Limb (tissue), 2 donors: ENCODE measurements around the gene POLR3B.
A peak's percentile ranks its signal among the peaks of the same experiment; 100 is the strongest.
"Not testable (repeated sequence)": the region's sequence is repeated elsewhere in the genome, so short reads cannot be mapped to it uniquely, and the experiment has no call there.

Experiments used
- DNase-seq, 2 donors: peaks; one replicate each; pipeline ENCODE4 v3.0.0-alpha.2; 2016; ENCODE audit errors: extremely low spot score in 2 of 2

Gene POLR3B

DNA sequence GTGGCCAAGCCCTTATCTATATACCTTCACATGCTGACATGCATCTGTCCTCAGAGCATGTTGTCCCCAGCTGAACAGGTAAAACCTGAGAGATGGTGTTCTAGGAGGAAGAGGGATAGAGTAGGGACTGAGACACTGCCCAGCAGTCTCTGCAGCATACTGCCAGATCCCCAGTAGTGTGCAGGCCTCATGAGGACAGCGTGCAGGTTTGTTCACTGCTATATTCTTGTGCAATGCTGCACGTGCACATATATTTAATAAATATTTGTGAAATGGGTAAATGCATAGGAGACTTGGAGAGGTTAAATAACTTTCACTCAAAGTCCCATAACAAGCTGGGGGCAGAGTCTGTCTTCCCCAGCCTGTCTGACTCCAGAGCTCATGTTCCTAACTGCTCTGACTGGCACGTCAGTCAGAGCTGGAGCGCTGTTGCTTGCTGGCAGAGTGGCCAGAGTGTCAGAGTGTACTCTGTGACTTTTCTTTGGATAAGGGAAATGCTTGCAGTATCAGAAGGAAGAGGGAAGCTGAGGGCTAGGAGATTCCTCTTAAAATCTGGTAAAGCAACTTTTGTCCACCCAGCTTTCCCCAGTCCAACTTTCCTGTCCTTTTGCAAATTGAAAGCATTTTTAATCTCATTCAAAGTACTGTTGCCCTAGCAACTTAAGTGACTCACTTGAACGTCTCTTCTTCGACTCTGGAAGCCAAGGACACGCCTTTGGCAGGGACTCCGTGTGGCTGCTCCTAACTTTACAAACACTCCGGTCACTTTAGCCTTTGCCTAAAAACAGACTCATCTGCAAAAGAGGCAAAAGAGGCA lies 14.9 kb upstream of the POLR3B start:
- peak in 1 of 2 donors; percentile 13 for DNase-seq

DNA sequence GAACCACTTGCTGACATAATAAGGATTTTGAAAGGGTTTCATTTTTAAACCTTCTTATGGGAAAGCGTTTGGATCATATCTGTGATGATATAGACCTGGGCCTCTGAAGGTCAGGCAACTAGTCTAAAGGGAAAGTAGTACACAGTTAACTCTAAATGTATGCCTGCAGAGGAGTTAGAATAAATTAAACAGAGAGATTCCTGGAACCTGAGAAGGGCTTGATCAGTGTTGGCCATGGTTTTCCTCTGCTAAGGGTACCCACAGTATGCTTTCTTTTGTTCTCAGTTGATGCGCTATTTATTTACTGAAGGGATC lies 14.4 kb upstream of the POLR3B start:
- peak in 1 of 2 donors; percentile 2 for DNase-seq

DNA sequence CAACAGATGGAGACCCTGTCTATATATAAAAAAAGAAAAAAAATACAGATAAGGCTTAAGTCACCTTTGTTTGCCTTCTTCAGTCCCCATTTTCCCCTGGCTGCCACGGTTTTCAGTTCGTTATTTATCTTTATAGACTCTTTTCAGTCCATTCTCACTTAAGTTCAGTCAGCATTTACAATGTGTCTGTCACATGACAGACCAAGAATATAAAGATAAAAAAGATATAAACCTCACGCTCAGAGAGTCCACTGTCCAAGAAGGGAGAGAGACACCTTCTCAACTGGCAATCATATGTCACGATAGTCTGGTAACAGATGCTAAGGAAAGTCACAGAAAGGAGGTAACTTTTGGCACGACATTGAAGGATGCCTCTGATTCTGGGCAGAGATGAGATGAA lies 13.4 kb upstream of the POLR3B start:
- no peak for DNase-seq

DNA sequence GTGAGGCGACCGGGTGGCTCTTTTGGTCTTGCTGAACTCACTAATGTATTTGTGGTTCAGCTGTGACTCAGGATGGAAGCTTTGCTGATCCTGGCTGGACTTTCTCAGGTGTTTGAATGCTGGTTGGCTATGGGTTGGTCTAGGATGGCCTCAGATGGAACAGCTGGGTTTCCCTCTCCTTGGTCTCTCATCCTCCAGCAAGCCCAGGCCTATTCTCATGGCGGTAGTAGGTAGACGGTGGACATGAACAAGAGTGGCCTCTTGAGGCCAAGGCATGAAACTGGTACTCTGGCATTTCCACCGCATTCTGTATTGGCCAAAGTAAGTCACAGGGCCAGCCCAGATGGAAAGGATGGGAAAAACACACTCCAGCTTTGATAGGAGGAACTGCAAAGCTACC lies 11.8 kb upstream of the POLR3B start:
- no peak for DNase-seq

DNA sequence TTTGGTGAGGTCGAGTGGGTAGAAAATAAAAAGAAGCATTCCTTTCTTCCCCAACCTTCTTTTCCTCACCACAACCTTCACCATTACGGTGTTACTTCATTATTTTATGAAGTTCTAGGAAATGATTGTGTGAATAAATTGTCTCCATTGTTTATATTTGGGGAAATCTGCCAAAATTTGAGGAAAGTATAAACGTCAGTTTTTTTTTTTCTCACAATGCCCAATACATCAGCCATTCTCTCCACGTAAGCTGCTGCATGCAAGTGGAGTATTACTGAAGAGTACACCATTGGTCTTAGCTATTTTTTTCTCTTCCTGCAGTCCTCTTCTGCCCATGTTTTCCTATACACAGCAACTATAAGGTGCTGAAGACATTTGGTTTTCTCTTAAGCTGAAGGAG lies 9.1 kb upstream of the POLR3B start:
- DNase-seq = no peak

DNA sequence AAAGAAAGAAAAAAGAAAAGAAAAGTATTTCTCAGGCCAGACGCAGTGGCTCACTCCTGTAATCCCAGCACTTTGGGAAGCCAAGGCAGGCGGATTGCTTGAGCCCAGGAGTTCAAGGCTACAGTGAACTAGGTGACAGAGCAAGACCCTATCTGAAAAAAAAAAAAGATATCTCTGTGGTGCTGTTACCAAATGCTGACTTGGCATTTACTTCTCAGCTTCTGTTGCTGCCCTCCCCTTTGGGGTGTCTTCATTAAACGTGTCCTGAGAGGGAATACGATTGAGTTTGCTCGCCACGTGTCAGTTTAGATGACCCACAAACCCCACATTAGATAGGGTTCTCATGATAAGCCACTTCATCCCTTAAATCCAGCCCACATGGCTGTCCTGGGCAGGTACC lies 4.4 kb upstream of the POLR3B start:
- no peak for DNase-seq

DNA sequence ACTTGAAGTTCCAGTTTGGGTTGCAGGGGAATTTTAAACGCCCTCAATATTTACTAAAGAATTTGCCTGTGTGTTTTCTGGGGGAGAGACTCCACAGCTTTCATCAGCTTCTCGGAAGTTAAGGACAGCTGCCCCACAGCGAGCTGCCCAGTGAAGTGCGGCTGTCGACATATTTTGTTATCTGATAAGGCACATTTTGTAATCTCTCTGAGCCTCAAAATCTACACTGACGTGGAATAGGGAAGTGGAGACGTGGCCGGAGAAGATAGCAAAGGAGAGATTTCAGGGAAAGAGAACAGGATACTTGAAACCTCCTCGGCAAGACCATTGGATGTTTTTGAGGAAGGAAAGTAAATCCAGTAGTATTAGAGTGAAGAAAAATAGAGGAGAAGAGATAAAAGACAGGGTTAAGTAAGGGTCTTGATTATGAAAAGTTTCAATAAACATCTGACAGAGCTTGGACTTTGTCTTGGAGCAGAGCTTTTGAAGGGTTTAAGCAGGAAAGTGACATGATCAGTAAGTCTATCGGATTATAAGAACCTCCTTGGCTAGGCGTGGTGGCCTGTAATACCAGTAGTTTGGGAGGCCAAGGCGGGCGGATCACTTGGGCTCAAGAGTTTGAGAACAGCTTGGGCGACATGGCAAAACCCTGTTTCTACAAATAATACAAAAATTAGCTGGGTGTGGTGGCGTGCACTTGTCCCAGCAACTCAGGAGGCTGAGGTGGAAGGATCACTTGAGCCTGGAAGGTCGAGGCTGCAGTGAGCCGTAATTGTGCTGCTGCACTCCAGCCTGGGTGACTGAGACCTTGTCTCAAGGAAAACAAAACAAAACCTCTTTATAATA lies 1.1 kb downstream of the POLR3B start:
- peak in 1 of 2 donors; percentile 49 for DNase-seq

DNA sequence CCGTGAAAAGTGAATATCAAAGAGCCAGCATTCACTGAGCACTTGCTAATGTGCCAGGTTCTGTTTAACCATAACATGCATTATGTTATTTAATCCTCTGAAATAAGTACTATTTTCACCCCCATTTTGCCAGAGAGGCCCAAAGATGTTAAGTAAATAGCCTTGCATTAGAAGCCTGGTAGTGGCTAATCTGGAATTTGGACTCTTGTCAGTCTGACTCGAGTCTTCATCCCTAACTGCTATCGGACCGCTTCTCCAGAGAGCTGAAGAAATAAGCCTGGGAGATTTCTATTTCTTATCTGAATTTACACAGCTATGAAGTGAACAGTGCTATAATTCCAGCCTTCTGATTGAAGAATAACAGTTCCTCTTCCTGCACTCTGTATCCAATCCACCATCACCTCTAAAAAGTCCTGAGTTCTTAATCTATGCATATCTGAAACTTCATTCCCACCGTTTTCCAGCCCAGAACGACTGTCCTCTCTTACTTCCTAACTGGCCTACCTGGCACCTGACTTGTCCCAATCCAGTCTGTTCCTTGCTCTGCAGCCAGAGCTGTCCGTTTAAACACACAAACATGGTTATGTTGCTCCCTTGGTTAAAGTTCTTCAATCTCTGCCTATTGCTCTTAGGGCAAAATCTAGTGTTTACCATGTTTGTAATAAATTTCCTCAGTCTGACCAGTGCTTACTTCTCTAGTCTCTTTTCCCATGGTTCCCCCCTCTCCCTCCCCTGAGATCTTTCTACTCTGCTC lies 2.3 kb downstream of the POLR3B start:
- no peak for DNase-seq

DNA sequence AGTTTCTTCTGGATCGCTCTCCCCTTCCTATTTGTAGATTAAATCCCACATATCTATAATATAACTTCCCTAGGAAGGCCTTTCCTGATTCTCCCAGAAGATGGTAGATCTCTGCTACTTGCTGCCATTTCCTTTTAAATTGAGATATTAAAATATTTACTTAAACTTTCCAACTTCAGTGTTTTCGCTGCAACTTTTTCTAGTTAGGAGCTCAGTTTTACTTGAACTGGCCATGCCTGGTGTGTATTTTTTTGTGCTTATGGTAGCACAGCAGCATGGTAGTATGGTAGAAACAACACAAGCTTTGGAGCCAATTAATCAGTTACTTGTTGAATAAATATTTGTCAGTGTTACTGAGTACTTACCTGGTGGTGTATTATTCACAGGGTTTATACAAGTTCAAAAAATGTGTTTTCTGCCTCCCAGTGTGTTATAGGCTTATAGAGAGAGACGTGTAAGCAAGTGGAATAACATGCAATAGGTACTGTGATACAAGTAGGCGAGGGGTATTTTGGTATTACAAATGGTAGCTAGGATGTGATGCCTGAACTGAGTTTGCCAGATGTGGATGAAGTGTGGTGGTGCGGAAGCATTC lies 2.9 kb downstream of the POLR3B start:
- no peak for DNase-seq

DNA sequence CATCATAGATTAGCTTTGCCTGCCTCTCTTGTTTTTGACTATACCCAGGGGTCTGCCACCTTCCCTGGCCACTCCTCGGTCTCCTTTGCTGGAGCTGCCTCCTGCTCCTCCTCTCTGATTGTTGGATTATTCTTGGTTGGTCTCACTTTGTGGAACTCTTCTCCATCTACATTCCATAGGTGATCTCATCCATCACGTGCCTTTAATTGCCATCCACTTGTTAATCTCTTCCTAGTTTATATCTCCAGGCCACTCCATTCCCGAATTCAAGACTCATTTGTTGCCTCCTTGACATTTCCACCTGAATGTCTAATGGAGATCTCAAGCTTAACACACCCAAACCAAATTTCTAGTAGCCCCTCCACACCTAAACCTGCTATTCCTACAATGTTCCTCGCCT lies 5.4 kb downstream of the POLR3B start:
- no peak for DNase-seq

DNA sequence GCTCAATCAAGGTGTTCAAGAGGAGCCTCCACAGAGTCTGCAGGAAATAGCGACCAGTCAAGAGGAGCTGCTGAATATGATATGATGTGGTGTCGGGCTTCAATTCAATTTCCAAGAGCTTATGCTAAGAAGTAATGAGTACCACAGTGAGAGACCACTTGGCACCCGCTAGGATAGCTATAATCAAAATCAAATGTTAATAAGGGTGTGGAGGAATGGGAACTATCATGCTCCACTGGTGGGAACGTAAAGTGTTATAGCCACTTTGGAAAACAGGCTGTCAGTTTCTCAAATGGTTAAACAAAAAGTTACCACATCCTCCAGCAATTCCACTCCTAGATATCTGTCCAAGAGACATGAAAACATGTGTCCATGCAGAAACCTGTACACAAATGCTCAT lies 6.7 kb downstream of the POLR3B start:
- DNase-seq = no peak

DNA sequence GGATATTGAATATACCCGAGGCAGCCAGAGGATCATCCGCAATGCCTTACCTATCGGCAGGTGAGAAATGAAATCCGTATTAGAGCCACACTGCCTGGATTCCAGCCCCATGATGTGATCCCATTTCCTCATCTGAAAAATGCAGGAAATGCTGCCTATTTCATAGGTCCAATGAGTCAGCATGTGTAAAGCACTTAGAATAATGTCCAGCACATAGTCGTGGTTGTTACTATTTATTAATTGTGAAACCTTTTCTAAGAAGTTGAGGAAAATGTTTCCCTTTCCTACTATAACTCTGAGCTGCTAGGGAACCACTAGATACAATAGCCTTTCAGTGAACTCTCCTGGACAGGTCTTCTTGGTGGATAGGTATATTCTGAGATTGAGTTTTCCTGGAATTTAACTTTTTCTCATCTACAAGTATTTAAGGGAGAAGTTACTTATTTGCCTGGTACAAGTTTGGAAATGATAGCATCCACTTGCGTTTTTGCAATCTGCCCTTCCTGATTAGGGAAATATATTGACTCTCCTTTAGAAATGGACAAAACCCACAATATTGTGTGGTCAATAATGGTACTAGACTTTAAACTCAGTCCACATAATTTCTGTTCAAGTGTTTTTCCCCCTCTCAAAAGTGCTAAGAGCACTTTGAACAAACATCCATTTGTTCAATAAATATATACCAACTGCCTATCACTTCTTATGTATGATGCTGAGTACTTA lies 12.2 kb downstream of the POLR3B start:
- DNase-seq = no peak

DNA sequence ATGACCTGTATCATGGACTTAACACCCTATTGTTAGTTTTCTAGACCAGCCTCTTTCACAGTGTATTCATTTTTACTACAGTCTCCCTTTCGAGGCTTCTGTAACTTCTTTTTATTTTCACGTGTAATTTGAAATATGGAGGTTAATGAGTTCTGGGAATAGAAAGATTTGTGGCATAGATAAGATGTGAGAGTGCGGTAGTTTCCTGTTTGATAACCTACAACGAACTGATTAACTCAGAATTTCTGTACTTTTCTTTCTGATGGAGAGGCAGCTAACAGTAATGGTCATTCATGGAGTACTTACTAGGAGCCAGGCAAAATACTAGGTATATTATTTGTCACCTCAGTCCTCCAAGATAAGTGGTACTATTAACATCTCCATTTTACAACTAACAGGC lies 21.2 kb downstream of the POLR3B start:
- DNase-seq = no peak

DNA sequence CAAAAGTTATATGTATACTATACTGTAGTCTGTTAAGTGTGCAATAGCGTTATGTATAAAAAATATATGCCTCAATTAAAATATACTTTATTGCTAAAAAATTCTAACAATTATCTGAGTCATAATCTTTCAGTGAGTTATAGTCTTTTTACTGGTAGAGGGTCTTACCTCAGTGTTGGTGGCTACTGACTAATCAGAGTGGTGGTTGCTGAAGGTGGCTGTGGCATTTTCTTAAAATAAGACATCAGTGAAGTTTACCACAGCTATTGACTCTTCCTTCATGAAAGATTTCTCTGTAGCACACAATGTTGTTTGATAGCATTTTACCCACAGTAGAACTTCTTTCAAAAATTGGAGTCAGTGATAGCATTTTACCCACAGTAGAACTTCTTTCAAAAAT lies 23.4 kb downstream of the POLR3B start:
- DNase-seq = no peak

DNA sequence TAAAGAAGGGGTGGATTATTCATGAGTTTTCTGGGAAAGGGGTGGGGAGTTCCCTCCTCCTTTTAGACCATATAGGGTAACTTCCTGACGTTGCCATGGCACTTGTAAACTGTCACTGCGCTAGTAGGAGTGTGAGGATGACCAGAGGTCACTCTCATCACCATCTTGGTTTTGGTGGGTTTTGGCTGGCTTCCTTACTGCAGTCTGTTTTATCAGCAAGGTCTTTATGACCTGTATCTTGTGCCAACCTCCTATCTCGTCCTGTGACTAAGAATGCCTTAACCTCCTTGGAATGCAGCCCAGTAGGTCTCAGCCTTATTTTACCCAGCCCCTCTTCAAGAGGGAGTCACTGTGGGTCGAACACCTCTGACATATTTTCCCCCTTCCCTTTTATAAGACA lies 24.3 kb downstream of the POLR3B start:
- not testable (repeated sequence) for DNase-seq

DNA sequence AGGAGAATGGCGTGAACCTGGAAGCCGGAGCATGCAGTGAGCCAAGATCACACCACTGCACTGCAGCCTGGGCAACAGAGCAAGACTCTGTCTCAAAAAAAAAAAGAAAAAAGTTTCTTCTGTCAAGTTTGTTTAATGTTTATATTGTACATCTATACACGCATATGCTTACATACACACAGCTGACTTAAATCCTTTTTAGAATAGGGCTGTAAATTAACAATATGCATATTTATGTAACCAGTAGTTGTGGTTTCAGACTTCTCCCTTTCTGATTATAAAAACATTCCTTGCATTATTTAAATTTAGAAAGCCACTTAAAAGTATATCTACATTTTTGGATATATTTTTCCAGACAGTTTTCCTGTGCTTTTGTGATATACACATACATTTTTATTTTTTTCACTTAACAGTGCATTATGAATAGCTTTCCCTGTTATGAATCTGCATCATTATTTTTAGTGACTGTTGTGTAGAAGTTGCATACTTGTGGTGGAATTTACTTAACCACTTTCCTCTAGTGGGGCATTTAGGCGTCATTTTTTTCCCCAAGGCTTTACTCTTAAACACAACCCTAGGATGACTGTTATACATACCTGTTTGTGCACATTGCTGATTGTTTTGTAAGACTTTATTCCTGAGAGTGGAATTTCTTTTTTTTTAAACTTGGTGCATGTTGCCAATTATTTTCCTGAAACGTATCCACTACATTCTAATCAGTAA lies 29.4 kb downstream of the POLR3B start:
- no peak for DNase-seq

DNA sequence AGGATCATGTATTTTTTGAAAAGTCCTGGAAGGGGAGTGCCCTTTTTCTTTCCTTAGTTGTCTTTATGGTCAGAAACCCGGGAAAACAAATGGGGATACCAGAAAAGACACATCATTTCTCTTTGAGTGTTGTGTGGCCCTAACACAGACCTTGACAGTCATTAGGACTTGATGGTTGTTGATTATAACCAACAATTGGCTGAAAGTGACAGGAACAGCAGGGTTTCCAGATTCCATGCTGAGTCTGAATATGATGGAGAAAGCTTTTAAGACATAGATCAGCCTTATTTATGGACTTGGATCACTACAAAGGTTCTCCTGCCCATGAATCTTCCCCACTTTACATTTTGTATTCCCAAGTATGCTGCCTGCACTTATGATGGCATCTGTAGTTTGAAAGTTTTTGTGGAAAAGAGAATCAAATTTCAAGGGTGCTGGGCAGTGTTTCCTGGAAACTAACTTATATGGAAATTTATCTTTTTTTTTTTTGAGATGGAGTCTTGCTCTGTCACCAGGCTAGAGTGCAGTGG lies 30.4 kb downstream of the POLR3B start:
- no peak for DNase-seq

DNA sequence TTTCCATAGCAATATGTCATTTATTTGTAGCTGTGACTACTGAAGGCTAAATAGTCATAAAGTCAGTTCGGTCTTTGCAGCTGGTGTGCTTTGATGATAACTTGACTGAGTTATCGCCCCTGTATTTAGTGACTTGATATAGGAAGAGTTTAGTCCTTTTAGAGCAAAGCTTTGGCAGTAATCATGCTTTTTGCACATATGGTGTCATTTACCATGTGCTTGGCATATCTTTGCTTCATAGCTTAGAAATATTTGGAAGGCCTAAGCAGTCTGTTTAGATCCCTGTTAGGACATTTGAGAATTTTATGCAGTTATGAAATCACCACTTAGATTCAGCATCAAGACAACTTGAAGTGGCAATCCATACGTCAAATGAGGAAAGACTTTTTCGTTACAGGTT lies 31.6 kb downstream of the POLR3B start:
- peak in 1 of 2 donors; percentile 35 for DNase-seq

DNA sequence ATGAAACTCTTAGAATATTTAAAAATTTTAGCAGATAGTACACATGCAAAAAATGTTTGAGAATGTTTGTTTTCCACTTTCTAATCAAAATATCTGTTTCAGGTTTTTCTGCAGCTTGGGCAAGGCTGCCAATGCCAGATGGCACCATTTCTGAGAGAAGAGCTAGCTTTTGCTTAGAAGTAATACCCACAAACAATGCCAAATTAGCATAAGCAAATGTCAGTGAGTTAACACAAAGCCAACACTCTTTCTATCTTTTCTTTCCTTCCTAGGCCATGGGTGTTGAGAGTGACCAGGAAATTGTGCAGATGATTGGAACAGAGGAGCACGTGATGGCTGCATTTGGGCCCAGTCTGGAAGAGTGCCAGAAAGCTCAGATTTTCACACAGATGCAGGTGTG lies 35.2 kb downstream of the POLR3B start:
- no peak for DNase-seq

DNA sequence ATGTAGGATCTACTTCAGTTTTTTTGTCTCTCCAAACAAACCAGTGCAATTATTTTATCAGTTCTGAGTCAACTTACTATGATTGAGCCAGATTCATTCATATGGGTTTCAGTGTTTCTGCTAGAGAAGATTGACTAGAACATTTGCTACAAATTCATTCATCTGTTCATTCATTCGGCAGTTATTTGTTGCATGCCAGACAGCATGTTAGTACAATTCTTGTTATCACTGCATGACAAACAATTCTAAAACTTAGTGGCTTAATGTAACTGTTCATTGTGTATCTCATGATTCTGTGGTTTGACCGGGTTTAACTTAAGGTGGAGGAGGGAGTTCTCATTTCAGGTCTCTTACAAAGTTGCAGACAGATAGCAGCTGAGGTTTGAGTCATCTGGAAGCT lies 52.3 kb downstream of the POLR3B start:
- DNase-seq = no peak
